GM18861 (cell line): Measurements from ENCODE around the gene SIRT2.
"Not testable (repeated sequence)": the region's sequence is repeated elsewhere in the genome, so short reads cannot be mapped to it uniquely, and the experiment has no call there.

ENCODE experiments used
- ATAC-seq: cut with Tn5 transposase; IDR thresholded peaks from one replicate; pipeline ENCODE4 v1.9.1; 2021; ENCODE audit not compliant: unreplicated experiment

The SIRT2 gene

GRCh38 chr19:38899447-38900201, at the start of gene SIRT2, which contains the start of gene NFKBIB:
SIRT2 (minus strand) TSS chr19:38899618; CDS start chr19:38899521, 97 bp downstream.
NFKBIB (plus strand) TSS chr19:38899969; CDS start chr19:38900033, 64 bp downstream.
- ATAC-seq: peak; percentile 87

DNA sequence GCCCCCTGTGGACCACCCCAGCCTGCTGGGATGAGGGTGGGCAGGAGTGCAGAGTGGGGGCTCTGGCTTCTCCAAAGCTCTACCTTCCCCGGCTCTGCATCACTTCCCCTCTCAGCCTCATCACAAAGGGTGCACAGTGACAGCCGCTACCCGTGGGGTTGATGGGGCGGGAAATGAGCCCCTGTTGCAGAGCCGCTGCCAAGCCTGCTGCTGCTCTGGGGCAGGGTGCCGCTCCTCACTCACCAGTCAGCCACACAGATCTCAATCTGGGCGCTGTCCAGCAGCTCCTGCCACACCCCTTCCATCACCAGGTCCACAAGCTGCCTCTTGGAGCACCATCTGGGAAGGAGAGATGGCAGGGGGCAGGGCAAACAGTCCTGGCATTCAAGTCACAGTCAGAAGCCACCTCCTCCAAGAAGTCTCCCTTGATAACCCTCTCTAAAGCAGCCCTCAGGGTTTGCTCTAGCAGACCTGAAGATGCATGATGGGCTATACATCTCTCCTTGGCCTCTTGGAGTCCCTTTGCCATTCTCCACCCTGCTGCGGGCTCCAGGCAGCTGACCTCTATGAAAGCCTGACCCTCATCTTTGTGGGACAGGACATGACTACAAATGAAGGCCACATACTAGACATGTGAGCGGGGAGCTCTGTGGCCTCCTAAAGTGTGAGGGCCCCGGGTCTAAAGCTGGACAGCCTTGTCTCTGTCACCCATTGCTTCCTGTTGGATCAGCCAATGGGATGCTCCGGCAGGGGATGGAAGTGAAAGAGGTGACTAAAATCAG, 47.0 kb upstream of the SIRT2 start:
- no peak for ATAC-seq

- ATAC-seq: no peak
These were observed 46.3 kb upstream of the SIRT2 start for GRCh38 chr19:38945562-38946228.

DNA sequence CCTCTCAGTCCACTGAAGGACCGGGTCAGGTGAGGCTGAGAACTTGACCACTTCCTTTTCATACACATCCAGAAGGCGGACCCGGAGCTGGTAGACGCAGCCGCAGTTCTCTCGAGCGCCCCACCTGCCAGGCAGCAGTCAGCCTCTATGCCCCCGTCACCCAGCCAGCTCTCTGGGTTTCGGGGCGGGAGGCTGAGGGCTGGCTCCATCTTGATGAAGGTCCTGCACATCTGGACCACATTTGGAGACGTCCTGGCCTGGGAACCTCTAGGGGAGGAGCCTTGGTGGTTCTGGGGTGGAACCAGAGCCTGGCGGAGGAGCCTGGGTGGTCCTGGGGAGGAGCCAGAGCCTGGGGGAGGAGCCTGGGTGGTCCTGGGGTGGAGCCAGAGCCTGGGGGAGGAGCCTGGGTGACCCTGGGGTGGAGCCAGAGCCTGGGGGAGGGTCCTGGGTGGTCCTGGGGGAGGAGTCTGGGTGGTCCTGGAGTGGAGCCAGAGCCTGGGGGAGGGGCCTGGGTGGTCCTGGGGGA, 45.6 kb upstream of the SIRT2 start:
- no peak for ATAC-seq

DNA sequence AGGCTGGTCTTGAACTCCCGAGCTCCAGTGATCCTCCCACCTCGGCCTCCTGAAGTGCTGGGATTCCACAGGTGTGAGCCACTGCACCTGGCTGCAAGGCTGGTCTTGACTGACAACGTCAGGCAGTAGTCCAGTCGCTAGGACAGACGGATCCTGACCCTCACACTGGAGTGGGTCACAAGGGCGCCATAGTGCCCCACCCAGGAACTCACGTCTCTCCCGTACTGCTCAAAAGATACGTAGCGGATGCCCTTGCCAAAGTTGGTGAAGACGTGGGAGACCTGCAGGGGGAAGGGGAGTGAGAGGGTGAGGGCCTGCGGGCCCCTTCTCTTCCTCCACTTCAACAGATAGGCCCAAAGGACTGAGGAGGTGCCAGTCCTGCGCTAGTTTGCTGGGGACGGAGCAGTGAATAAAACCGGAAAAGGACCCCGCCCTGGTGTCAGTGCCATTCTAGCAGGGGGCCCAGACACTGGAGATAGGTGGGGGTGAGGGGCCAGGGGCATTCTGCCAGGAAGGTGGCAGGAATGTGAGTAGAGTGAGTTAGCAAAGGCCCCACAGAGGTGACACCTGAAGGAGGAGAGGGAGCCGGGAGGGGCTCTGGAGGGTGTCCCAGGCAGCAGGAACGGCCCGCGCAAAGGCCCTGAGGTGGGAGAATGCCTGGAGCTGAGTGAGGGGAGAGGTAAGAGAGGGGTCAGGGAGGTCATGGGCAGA, 43.2 kb upstream of the SIRT2 start:
- no peak for ATAC-seq

- ATAC-seq: no peak
These were observed 42.6 kb upstream of the SIRT2 start for GRCh38 chr19:38941979-38942378.

DNA sequence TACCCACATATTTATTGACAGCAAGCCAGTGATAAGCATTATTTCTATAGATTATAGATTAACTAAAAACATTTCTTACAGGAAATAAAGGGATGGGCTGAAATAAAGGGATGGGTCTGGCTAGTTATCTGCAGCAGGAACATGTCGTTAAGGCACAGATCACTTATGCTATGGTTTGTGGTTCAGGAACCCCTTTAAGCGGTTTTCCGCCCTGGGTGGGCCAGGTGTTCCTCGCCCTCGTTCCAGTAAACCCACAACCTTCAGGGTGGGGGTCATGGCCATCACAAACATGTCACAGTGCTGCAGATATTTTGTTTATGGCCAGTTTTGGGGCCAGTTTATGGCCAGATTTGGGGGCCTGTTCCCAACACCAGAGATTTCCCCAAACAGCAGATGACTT, 42.0 kb upstream of the SIRT2 start:
- not testable (repeated sequence) for ATAC-seq

GRCh38 chr19:38939957-38940356, 40.5 kb upstream of the SIRT2 start:
- no peak for ATAC-seq

DNA sequence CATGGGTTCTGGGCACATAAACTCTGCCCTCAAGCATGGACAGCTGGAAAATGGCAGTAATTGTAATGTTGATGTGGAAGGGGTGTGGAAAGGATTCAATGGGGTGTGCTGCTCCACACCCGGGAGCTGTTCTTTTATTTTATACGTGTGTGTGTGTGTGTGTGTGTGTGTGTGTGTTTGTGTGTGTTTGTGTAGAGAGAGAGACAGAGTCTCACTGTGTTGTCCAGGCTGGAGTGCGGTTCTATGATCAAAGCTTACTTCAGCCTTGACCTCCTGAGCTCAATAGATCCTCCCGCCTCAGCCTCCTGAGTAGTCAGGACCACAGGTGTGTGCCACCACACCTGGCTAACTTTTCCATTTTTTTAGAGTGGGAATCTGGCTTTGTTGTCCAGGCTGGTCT, 34.1 kb upstream of the SIRT2 start:
- ATAC-seq: no peak

- ATAC-seq: no peak
These were observed 33.2 kb upstream of the SIRT2 start for GRCh38 chr19:38932425-38933179.

- ATAC-seq: no peak
These were observed 32.0 kb upstream of the SIRT2 start for GRCh38 chr19:38931521-38931793.

DNA sequence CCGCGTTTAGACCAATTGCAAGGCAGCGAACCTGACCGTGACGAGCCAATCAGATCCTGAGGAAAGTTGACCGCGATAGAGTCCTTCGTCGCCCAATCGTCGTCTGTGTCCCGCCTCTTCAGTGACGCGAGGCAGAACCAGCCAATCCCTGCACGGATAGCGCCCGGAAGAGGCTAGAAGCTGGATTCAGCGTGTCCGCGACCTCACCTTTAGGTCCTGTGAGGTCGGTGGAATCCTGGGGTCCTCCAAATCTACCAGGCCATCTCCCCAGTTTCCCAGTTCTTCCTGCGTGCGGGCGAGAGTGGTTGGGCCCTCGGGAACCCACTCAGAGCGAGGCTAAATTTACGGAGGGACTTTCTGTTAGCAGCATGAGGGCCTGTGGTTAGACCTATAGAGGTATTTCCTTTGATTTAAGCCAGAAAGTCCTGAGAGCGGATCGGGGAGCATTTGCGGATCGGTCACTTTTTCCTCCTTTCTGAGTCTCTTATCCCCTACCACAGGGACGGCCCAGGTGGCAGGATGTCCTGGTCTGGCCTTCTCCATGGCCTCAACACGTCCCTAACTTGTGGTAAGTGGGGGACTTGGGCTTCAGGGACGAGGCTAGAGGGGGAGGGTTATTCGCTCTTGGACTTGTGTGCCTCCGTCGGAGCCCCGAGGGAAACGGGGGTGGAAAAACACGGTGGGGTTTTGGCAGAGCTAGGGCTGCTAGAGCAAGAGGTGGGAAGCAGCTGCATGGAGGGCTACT, 31.5 kb upstream of the SIRT2 start, which contains the start of gene MRPS12:
Gene MRPS12 (plus strand): TSS at position 169 of the 745 bp plus-strand sequence. CDS start 351 bp downstream, at position 520.
- ATAC-seq: peak; percentile 86

DNA sequence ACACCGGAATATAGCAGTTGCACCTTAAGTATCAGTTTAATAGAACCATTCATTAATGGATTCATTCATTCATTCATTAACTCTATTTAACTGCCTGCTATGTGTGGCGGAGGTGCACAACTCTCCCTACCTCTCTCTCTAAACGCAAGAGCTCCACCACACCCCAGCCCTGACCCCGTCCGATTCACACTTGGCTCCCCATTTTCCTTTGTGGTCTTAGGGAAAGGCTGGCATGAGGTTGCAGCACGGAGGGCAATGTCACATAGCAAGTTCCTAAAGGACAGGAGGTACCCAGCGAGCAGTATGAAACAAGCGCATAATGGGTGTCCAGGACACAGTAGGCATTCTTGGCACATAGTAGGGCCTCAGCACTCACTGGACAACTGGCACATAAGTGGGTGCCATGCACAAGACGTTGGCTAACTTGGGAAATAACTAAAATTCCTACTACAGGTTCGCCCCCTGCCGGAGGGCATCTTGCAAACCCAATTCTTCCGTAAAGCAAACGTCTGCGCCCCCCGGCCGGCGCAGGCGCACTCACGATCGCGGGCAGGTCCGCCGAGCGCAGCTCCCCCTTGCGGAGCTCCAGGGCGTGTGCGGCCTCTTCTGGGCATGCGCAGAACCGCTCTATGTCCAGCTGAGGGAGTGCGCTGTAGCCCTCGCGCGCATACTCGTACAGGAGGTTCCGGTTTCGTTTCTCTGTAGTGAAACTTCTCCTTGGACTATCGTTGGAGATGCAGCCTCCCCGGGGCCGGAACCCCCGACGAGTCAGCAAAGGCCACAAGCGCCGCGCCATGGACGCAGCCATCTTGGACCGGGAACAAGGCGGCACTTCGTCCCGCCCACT, 30.7 kb upstream of the SIRT2 start, which contains the start of gene SARS2:
Gene SARS2 (minus strand): TSS at position 835 of the 847 bp plus-strand sequence. CDS start 27 bp downstream, at position 808.
- ATAC-seq: peak; percentile 53

DNA sequence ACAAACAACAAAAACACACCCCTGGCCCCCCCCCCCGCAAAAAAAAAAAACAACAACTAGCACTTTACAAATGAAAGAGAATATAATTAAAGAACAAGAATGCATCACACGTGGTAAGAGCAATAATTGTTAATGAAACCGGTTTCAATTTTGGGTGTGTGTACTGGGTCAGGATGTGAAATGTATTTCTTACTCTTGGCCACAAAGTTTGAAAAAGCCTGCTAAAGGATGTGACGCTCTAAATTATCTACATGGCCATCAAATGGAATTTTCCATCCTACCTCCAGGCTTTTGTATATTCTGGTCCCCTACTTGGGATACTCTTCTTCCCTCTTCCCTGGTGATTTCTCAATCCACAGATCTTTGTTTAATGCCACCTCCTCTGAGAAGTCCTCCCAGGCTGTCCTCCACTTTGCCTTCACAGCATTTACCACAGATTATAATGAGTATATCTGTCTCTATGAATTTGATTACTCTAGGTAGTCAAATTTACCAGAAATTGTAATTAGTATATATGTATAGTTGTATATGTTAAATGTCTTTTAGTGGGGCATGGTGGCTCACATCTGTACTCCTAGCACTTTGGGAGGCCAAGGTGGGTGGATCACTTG, 29.1 kb upstream of the SIRT2 start:
- ATAC-seq: no peak

GRCh38 chr19:38924388-38924787, 25.0 kb upstream of the SIRT2 start:
- no peak for ATAC-seq

- no peak for ATAC-seq
These were observed 23.1 kb upstream of the SIRT2 start for GRCh38 chr19:38922482-38922881.

DNA sequence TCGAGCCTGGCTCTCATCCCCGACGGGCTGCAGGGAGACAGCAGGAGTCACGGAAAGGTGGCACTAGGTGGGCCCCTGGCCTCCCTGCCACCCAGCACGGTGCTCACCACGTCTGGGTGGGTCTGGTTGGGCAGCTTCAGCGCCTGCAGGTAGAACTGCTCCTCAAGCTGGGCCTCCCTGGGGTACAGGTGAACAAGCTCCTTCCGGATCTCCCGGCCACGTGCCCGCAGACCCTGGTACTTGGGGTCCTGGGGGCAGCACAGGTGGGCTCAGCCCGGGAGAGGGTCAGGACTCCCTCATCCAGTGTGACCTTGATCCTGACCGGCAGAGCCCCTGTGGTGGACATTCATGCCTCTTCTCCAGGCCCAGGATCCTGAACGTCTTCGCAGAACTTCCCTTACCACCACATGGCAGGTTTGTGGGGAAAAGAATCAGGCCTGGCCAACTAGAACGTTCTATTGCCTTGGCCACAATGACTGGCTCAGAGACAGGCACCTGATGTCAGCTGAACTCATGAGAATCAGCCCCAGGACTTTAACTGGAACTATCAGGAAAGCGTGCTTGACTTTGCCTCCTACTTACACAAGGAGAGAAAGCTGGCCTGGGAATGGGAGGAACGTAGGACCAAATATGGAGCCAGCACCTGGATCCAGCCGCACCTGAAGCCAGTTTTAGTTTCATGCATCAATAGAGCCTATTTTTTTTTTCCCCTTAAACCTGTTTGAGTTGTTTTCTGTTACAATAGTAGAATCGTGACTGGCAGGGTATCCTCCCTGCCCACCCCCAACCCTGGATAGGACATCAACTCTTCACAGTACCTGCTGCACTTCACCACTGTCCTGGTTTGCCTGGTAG, 22.2 kb upstream of the SIRT2 start:
- ATAC-seq: no peak
